ENCODE results near the gene FAM193A. TPM values are rescaled to one million over a fixed set of nuclear protein-coding genes. Genes with fewer than 3 reads are reported as not detected.

FAM193A gene
- total RNA-seq, 1 donor from 2014 or later, result 19.8 TPM

DNA sequence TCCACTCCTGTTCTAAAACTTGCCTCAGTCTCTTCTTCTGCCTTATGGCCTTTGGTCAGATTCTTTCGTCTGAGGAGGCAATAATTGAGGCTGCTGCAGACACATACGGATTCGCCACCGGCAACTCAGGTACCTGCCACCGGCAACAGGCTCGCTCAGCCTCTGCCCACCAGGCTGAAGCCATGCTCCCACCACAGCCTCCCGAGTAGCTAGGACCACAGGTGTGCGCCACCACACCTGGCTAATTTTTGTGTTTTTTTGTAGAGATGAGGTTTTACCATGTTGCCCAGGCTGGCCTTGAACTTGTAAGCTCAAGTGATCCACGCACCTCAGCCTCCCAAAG lies 193.1 kb downstream of the FAM193A start:
- Histone ChIP-seq H3K36me3 (ENCODE audit: control insufficient read depth, insufficient read depth, low read length) (peaks cover 1% of the 10 kb centered on the region), H3K4me3 (ENCODE audit: low read depth, low read length) (no peak overlapping the region), H3K27me3 (ENCODE audit: control insufficient read depth, insufficient read depth, low read length) (no peaks in the 10 kb centered on the region)
- TF ChIP-seq, protein P1, sequence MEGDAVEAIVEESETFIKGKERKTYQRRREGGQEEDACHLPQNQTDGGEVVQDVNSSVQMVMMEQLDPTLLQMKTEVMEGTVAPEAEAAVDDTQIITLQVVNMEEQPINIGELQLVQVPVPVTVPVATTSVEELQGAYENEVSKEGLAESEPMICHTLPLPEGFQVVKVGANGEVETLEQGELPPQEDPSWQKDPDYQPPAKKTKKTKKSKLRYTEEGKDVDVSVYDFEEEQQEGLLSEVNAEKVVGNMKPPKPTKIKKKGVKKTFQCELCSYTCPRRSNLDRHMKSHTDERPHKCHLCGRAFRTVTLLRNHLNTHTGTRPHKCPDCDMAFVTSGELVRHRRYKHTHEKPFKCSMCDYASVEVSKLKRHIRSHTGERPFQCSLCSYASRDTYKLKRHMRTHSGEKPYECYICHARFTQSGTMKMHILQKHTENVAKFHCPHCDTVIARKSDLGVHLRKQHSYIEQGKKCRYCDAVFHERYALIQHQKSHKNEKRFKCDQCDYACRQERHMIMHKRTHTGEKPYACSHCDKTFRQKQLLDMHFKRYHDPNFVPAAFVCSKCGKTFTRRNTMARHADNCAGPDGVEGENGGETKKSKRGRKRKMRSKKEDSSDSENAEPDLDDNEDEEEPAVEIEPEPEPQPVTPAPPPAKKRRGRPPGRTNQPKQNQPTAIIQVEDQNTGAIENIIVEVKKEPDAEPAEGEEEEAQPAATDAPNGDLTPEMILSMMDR (IDR thresholded peaks at IDR 0.05; ENCODE audit: insufficient read depth, low read length, poor library complexity, severe bottlenecking), result no peak
- no peak for DNase-seq (ENCODE audit: low read depth)

DNA sequence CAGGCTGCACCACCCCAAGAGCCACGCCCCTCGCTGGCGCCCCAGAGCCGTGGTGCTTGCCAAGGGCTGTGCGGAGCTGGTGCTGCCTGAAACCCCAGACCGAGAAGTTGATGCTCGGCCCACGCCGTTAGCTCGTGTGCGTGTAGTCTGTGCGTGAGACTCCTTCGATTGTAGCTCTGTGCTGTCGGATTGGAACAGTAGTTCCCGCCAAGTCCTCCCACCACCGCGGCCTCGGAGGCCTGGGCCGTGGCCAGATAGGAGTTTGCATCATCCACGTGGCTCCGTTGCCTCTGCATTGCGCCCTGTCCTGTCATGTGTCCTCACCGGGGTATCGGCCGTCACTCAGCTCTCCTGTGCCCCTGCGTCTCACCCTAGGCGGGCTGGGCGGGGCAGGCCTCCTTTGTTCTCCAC lies 195.5 kb downstream of the FAM193A start:
- no peak for DNase-seq (ENCODE audit: low read depth)
- TF ChIP-seq, protein P1 (IDR thresholded peaks at IDR 0.05; ENCODE audit: insufficient read depth, low read length, poor library complexity, severe bottlenecking), result no peak
- H3K36me3 ChIP-seq (ENCODE audit: control insufficient read depth, insufficient read depth, low read length), result peaks cover 1% of the 10 kb centered on the region

DNA sequence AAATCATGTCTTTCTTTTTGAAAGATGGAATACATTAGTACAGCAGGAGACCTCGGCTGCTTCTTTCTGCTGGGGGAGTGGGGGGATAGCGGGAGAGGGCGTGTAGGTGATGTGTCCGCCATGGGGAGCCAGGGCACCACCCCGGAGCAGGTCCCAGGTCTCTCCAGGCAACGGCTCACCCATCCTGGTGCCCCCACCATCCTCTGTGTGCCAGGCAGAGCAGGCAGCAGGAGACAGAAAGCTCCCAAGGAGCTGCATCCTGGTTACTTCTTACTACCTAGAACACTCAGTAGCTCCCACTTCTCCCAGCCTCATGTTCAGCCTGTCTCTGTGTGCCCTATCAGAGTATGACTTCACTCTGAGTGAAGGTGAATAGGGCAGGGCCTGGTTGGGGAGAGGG lies 196.1 kb downstream of the FAM193A start:
- no peaks in the 10 kb centered on the region for H3K27me3 ChIP-seq (ENCODE audit: control insufficient read depth, insufficient read depth, low read length)
- DNase-seq (ENCODE audit: low read depth), result no peak
- TF ChIP-seq, protein P1 (IDR thresholded peaks at IDR 0.05; ENCODE audit: insufficient read depth, low read length, poor library complexity, severe bottlenecking), result no peak
- peaks cover 1% of the 10 kb centered on the region for H3K36me3 ChIP-seq (ENCODE audit: control insufficient read depth, insufficient read depth, low read length)
- no peak overlapping the region for H3K4me3 ChIP-seq (ENCODE audit: low read depth, low read length)

More for the DNA sequence above, 195.5 kb downstream of the FAM193A start:
- Histone ChIP-seq H3K27me3 (ENCODE audit: control insufficient read depth, insufficient read depth, low read length) (no peaks in the 10 kb centered on the region), H3K4me3 (ENCODE audit: low read depth, low read length) (no peak overlapping the region)

DNA sequence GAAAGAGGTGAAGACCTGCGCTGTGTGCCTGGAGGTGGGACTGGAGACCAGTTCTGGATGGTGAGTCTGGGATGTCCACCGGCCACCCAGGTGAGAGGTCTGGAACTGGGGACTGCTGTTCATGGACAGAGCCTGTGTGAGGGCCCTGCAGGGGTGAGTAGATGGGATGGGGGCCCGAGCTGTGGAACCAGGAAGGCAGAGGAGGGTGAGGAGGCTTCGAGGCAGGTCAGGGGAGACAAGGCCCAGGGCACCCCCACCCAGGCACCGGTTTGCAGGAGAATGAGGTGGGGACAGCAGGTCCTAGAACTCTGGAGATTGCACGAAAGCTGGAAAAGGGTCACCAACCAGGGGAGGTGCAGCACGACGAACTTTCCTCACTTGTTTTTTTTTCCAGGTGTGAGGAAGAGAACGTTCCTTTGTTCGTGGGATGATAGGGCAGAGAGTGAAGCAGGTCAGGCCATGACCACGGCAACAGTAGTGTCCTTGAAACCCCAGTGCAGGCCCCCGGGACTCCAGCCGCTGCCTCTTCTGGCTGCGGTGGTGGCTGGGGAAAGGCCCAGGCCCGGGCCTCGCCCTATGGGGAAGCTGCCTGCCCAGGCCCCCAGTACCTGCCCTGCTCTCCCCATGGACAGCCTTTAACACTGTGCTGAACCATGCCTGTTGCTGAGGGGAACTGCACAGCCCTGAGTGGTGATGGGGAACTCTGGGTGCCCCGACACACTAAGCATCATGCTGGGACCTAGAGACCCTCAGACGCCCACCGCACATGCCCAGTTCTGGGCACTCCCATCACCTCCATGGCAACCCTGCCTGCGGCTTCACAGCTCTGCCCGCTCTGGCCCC lies 196.8 kb downstream of the FAM193A start:
- Histone ChIP-seq H3K27me3 (ENCODE audit: control insufficient read depth, insufficient read depth, low read length) (no peaks in the 10 kb centered on the region), H3K36me3 (ENCODE audit: control insufficient read depth, insufficient read depth, low read length) (peaks cover 1% of the 10 kb centered on the region), H3K4me3 (ENCODE audit: low read depth, low read length) (no peak overlapping the region)
- DNase-seq (ENCODE audit: low read depth), result no peak
- TF ChIP-seq, protein P1 (IDR thresholded peaks at IDR 0.05; ENCODE audit: insufficient read depth, low read length, poor library complexity, severe bottlenecking), result no peak

DNA sequence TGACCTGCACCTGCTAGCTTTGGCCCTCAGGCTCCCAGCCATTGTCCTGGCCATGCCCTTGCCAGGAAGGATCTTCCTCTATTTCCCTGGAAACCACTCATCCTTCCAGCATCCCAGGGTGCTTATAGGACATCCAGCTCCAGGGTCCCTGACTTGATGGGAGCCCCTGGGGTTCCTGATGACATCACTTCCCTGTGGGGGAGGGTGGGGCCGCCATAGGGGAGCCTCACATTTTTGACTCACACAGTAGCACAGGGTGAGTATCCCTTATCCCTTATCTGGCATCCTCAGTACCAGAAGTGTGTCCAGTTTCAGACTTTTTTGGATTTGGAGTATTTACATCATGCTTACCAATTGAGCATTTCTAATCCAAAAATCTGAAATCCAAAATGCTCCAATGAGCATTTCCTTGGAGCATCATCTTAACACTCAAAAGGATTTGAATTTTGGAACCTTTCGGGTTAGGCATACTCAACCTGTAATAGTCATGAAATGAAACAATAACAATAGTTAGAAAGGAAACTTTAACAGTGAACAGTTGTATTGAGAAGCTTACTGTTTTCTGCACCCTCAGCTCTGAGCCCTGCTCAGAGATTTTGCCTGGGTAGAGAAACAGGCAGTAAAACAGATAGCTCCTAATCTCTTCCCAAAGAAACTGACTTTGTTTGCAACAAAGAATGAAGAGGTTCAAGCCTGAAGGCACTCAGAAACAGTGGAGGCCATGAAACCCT lies 197.6 kb downstream of the FAM193A start:
- no peaks in the 10 kb centered on the region for H3K27me3 ChIP-seq (ENCODE audit: control insufficient read depth, insufficient read depth, low read length)
- peaks cover 1% of the 10 kb centered on the region for H3K36me3 ChIP-seq (ENCODE audit: control insufficient read depth, insufficient read depth, low read length)
- no peak for DNase-seq (ENCODE audit: low read depth)
- H3K4me3 ChIP-seq (ENCODE audit: low read depth, low read length), result no peak overlapping the region
- TF ChIP-seq, protein P1 (IDR thresholded peaks at IDR 0.05; ENCODE audit: insufficient read depth, low read length, poor library complexity, severe bottlenecking), result no peak

All from kidney epithelial cell (primary cell).